ENCODE measurements around the gene PARVG.

- TF ChIP-seq CTCF (IDR thresholded peaks at IDR 0.05; ENCODE audit: insufficient read depth, low read length, poor library complexity, severe bottlenecking): no peak
- TF ChIP-seq EZH2phosphoT487 (conservative IDR thresholded peaks at IDR 0.05; ENCODE audit: low read length): no peak
These were observed 21.6 kb downstream of the PARVG start for GRCh38 chr22:44202261-44202789.

All from SU-DHL-6 (cell line).